ENCODE data around the gene PRMT6.
"Not testable (repeated sequence)": the region's sequence is repeated elsewhere in the genome, so short reads cannot be mapped to it uniquely, and the experiment has no call there.

Gene PRMT6

DNA sequence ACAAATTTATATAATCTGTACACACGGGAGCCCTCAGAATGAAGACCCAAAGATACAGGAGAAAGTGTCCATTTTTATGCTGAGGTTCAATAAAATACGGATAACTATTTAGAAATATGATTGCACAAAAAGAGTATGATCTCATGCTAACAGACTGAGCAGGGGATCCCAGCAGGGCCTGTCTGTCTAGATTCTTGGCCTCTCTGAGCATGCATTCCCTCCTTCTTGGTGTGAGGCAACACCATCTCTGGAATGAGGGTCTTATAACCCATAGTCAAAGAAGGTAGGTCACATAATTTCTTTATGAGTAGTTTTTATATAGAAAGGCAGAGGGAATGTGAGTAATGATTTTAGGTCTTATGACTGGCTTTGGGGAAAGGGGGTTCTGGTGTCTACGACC, 5.4 kb downstream of the PRMT6 start:
- no peak for TF ChIP-seq CTCF (IDR thresholded peaks at IDR 0.05; ENCODE audit: control extremely low read depth, extremely low read depth, low read depth, missing control alignments)
- CTCF ChIA-PET = no interaction called here
- no peak for DNase-seq (ENCODE audit: extremely low spot score)
- POLR2A ChIA-PET = no interaction called here

DNA sequence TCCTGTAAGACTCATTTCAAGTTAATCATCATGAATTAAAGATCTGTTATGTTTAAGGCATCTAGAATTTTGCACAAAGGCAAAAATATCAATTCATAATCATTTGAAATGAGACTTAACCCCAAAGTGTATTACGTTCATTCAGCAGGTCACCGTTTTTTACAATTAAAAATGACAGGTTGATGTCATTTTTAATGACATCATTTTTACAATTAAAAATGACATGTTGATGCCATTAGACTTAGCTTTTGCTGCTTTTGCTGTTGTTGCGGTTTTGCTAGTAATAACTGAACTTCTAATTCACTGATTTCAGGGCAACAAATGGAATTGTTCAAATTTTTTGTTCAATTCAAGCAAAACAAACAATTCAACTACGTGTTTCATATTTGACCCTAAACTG, 17.0 kb downstream of the PRMT6 start:
- DNase-seq (ENCODE audit: extremely low spot score) = no peak
- ChIA-PET POLR2A (no interaction called here), CTCF (no interaction called here)
- no peak for TF ChIP-seq CTCF (IDR thresholded peaks at IDR 0.05; ENCODE audit: control extremely low read depth, extremely low read depth, low read depth, missing control alignments)

DNA sequence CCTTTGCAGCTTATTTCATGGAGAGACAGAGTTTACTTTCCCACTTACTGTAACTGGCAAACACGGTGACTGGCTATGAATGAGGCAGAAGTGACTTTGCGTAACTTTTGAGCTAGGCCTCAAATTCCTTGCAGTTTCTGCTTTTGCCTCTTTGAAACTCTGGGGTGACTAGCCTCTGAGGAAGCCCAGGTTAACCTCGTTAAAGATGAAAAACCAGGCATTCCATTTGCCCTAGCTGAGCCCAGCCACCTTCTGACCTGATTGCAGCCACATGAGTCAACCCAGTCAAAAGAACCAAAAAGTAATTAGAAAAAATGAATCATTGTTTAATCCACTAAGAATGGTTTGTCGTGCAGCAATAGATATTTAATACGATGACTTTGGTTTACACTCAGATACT, 20.4 kb downstream of the PRMT6 start:
- CTCF ChIA-PET = no interaction called here

GRCh38 chr1:107079249-107079648, 22.8 kb downstream of the PRMT6 start:
- CTCF ChIA-PET = interaction anchor here (1.7 kb wide), 1 partner anchor 22 kb away, joined by 6 read pairs; the partner anchor contains the start of gene PRMT6
- no peak for DNase-seq (ENCODE audit: extremely low spot score)
- POLR2A ChIA-PET = no interaction called here
- no peak for TF ChIP-seq CTCF (IDR thresholded peaks at IDR 0.05; ENCODE audit: control extremely low read depth, extremely low read depth, low read depth, missing control alignments)

More for the DNA sequence above, 20.4 kb downstream of the PRMT6 start:
- POLR2A ChIA-PET = no interaction called here
- DNase-seq (ENCODE audit: extremely low spot score) = no peak
- TF ChIP-seq CTCF (IDR thresholded peaks at IDR 0.05; ENCODE audit: control extremely low read depth, extremely low read depth, low read depth, missing control alignments) = no peak

GRCh38 chr1:107081102-107081501, 24.6 kb downstream of the PRMT6 start:
- CTCF ChIA-PET = interaction anchor here (1.3 kb wide), 1 partner anchor 50 kb away, joined by 3 read pairs; no protein-coding TSS in a partner anchor
- POLR2A ChIA-PET = no interaction called here
- no peak for DNase-seq (ENCODE audit: extremely low spot score)
- TF ChIP-seq CTCF (IDR thresholded peaks at IDR 0.05; ENCODE audit: control extremely low read depth, extremely low read depth, low read depth, missing control alignments) = no peak

GRCh38 chr1:107091418-107091817, 34.9 kb downstream of the PRMT6 start:
- no peak for DNase-seq (ENCODE audit: extremely low spot score)
- CTCF ChIA-PET = no interaction called here
- no peak for TF ChIP-seq CTCF (IDR thresholded peaks at IDR 0.05; ENCODE audit: control extremely low read depth, extremely low read depth, low read depth, missing control alignments)
- POLR2A ChIA-PET = no interaction called here

GRCh38 chr1:107093395-107093794, 36.9 kb downstream of the PRMT6 start:
- POLR2A ChIA-PET; CTCF ChIA-PET; DNase-seq (ENCODE audit: extremely low spot score): not testable (repeated sequence)

Measured in GM10248 (cell line).